GM21367 (cell line): ENCODE data around the gene ABAT.
"Not testable (repeated sequence)": the region's sequence is repeated elsewhere in the genome, so short reads cannot be mapped to it uniquely, and the experiment has no call there.

ENCODE experiments used
- ATAC-seq: cut with Tn5 transposase; IDR thresholded peaks from one replicate; pipeline ENCODE4 v1.9.1; 2021; ENCODE audit not compliant: unreplicated experiment

The ABAT gene

GRCh38 chr16:8739151-8739550, 64.7 kb downstream of the ABAT start:
- ATAC-seq, result no peak

DNA sequence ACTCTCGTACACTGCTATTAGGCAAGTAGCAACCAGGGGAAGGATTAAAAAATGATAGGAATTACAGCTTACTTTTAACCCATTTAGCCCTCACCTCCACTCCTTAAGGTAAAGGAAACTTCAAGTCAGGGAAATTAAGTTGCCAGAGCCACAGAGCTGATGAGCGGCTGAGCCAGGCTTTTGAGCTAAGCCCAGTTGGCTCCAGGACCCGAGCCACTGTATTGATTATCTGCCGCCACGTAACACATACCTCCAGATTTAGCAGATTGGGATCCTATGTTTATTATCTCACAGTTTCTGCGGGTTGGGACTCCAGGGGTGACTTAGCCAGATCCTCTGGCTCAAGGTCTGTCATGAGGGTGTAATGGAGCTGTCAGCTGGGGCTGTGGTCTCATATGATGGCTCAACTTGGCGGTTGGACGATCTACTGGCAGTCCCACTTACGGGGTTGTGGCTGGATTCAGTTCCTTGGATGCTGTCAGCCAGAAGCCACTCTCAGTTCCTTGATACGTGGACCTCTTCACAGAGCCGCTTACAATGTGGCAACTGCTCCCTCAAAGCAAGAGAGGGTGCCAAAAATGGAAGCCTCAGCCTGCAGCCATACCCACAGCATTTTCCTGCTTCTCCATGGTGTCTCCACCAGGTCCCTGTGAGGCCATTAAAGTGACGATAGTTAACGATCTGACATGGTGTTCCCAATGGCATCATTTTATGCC, 65.7 kb downstream of the ABAT start:
- no peak for ATAC-seq

- no peak for ATAC-seq
Measured at GRCh38 chr16:8740775-8741355, 66.4 kb downstream of the ABAT start.

DNA sequence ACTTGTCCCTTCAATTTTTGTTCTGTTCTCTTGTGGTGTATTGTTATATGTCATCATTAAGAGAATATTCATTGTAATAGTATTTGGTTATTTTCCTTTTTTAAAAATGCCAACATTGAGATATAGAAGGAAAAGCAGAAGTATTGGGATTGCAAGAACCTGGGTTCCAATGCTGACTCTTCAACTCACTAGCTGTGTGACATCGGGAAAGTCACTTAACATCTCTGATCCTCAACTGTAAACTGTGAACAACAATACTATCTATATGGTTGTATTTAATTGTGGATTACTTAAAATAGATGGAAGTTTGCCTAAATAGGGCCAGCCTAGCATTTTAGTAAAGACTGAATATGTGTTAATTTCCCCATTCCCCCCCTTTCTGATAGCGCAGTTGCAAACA, 67.2 kb downstream of the ABAT start:
- no peak for ATAC-seq

DNA sequence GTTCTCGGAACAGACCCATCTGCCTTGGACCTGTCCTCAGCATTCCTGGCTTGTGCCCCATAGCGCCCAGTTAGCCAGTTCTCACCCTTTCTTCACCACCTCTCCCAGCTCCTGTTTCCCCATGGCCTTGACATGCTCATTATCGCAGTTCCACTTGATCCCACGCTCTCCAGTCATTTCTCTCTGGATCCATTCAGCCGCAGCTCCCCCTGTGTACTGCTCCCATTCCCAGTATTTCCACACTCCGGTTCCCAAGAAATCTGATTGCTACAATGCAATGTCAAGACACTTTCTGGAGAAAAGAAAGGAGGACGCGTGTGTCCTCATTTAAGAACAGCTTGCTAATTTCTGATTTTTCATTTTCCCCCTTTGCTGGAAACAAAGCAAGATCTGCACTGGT, 67.7 kb downstream of the ABAT start:
- ATAC-seq, result no peak

DNA sequence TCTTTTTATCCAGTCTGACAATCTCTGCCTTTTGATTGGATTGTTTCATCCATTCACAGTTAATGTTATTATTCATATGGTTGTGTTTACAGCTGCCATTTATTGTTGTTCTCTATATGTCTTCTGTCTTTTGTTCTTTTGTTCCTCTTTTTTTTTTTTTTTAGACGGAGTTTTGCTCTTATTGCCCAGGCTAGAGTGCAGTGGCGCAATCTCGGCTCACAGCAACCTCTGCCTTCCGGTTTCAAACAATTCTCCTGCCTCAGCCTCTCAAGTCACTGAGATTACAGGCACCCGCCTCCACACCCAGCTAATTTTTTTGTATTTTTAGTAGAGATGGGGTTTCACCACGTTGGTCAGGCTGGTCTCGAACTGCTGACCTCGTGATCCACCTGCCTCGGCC, 74.5 kb downstream of the ABAT start:
- ATAC-seq, result not testable (repeated sequence)

DNA sequence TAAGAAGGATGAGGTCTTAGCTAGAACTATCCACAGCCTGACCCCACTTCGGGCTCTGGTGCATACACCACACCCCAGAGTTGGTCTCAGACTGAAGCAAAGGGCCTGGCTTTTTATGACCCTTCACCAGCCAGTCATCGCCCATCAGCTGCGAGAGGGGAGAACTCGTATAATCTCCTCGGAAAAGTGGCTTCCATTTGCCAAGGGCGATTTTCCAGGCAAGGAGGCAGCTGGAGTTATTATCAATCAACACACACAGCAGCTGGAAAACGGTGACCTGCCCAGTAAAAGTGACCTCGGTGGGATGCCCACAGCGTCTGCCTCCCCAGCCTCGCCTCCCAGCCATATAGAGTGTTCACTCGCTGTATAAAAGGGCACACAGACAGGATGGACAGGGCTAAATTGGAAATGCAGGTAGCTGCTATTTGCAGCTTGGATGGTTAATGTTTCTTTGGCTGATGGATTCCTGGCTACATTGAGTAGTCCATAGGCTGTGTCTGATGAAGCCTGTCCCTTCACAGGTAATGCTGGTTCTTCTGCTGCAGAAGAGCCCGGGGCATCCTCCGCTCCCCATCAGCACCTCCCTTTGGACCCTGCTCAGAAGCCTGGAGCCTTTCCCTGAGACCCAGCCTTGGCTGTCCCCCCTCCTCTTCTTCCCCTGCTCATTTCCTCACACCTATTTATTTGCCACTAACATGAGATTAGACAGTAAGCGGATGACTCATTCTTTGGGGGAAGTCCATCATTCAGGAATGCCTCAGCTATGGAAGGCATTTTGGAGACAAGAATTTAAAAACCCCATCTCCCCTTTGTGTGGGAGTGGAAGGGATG, 77.3 kb downstream of the ABAT start:
- no peak for ATAC-seq

DNA sequence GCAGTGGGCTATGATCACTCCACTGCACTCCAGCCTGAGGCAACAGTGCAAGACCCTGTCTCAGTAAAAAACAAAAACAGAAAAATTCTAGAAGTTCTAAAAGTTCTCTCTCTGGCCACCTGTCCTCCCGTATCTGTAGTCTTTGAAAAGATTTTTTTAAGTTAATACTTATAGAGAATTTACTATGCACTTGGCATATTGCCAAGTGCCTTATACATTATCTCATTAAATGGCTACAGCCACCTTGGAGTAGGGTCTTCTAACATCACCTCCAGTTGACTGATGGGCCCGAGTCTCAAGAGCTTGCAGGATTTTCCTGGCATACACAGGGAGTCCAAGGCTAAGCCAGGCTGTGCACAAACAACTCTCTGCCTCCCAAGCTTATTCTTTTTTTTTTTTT, 78.3 kb downstream of the ABAT start:
- no peak for ATAC-seq

DNA sequence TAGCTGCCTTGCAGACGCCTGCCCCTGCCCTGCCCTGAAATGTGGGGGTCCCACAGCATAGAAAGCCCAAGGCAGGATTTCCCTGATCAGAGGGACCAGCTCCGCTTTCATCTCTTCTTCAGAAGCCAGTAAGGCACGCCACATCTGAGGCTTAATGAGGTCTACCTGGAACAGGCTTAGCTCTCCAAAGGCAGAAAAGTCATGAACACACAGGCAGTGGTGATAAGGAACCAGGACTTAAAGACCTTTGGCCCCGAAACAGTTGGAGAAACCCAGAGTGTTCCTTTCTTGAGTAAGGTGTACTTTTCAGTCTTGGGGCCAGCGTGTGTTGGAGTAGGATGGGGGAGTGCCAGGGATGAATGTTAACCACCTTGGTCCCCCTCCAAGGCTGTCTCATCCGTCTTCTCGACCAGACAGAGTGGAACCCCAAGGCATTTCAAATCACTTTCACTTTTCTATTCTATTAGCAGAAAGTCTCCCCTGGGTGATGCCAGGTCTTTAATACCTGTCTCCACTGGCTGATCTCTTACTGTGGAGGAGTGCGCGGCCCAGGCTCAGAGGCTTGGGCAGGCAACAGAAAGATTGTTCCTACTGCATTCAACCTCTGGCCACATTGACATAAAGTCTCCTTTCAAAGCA, 79.1 kb downstream of the ABAT start:
- no peak for ATAC-seq

DNA sequence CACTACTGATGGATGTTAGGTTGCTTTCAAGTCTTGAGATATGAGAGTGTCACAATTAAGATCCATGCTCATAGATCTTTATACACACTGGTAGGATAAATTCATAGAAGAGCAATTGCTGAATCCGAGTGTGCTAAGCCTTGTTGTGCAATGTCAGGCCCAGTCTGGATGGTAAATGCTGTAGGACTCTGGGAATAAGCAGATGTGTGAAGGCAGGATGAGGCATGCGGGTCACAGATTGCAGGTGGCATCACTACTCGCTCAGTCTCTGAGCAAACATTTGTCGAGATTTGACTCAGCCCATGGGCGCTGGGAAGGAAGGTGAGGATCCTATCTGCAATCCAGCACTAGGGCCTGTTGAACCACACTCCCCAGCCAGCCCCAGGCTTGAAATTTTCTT, 82.3 kb downstream of the ABAT start:
- no peak for ATAC-seq

DNA sequence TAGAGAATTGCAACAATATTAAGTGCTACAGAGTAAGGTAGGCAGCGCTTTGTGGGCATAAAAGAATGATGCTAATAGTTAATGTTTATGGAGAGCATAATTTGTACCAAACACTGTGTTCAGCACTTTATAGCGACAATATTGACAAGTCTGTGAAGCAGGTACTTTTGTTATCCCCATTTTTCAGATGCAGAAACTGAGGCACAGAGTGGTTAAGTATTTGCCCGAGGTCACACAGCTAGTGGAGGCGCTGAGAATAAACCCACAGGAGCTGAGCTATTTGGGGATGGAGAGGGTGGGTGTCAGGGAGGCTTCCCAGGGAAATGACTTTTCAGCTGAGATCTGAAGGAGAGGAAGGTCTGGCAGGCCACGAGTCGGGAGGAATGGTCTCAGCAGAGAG, 83.6 kb downstream of the ABAT start:
- no peak for ATAC-seq

DNA sequence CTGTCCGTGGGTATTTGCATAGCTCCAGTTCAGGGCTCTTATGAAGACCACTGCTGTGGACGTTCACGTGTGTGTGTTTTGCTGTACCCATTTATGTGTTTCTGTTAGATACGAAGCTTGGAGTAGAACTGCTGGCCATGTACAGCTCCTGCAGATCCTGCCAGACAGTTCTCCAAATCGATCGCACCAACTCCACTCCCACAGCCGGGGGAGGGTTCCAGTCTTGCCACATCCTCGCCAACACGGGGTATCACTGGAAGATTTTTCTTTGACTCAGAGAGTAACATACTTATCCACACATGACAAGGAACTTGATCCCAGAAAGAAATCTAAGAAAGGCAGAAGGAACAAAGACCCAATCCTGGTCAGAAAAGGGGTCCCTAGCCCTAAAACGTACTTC, 85.6 kb downstream of the ABAT start:
- no peak for ATAC-seq

- ATAC-seq, result no peak
Measured at GRCh38 chr16:8761078-8761477, 86.7 kb downstream of the ABAT start.

DNA sequence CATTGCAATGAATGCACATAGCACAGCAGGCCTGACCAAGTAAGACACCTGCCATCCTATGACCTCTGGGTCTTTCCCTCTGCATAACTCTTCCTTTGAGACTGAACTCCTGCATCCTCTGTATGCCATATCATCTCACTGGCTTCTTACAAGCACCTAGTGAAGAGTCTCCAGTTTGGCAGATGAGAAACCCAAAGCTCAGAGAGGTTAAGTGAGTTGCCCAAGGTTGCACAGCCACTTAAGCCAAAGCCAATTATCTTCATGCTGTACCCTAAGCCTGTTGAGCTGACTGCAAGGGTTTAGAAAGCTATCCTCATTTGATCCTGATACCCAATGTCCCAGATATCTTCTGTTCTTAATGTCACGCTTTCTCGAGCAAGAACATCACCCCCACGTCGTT, 87.8 kb downstream of the ABAT start:
- no peak for ATAC-seq

GRCh38 chr16:8763083-8763482, 88.7 kb downstream of the ABAT start:
- ATAC-seq, result no peak

- no peak for ATAC-seq
Measured at GRCh38 chr16:8763899-8764298, 89.5 kb downstream of the ABAT start.

DNA sequence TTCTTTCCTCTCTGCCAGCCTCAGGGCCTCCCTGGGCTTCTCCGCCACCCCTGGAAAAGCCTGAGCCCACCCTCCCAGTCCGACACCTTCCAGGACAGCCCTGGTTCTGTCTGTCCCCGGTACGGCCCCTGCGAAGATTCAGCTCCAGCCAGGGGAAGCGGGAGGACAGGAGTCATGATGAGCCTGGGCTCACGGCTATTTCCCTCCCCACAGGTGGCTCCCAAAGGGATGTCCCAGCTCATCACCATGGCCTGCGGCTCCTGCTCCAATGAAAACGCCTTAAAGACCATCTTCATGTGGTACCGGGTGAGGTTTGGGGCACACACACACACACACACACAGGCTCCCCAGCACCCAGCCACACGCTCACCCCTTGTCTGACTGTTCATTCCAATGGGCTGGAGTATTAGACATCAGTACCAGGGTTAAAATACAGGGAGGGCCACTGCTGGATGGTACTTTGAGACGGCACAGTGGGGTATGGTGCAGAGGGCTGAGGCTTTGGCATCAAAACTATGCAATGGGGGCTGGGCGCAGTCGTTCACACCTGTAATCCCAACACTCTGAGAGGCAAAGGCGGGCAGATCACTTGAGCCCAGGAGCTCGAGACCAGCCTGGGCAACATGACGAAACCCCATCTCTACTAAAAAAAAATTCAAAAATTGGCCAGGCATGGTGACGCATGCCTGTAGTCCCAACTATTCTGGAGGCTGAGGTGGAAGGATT, 90.3 kb downstream of the ABAT start:
- no peak for ATAC-seq

DNA sequence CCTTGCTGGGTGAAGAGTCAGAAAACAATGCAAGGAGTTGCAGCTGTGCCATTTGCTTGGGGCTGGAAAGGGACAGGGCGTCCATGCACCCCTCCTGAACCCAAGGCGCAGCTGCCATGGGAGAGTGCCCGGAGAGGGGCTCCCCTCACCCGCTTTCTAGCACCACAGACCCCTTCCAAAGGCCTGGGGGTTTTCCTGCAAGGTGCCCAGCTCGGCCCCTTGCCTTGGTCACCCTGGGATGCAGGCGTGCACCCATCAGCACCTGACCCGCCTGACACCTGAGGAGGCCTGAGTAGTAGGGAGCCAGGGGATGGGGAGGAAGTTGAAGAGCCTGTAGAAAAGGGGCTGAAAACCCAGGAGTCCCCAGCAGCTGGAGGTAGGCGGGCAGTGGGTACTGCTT, 92.8 kb downstream of the ABAT start:
- ATAC-seq, result no peak

DNA sequence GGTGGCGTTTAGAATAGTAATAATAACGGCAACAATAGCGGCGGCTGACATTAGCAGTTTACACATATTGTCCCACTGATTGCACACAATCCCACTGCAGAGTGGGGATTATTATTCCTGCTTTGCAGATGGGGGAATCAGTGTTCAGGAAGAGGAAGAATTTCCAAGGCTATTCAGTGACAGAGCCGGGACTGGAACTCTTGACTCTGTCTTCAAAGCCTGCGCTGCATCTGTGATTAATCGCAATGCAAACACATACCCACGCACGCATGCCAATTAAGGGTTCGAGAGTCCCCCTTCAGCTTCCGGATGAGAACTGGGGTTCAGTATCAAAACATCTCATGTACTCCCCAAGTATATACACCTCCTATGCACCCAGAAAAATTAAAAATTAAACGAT, 93.9 kb downstream of the ABAT start:
- no peak for ATAC-seq

DNA sequence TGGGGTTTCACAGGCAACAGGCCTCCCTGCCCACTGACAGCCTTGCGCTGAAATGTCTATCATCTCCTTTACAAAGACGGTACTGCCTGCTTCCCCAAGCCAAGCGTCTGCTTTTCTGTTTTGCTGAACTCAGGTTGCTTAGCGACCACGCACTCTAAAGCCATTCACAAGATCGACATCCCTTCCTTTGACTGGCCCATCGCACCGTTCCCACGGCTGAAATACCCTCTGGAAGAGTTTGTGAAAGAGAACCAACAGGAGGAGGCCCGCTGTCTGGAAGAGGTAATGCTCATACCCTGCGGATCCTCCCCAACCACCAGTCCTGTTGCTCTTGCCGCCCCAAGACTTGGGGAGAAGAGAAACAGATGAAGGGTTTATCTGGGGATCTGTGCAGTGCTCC, 94.3 kb downstream of the ABAT start:
- ATAC-seq, result no peak

- ATAC-seq, result no peak
Measured at GRCh38 chr16:8773537-8773936, 99.1 kb downstream of the ABAT start.
